GM18870 (cell line): ENCODE results near the gene ASTN2.

Experiments used
- ATAC-seq: cut with Tn5 transposase; IDR thresholded peaks from one replicate; pipeline ENCODE4 v1.9.1; 2021; ENCODE audit warnings: moderate library complexity; ENCODE audit not compliant: unreplicated experiment

ASTN2 gene

GRCh38 chr9:116499986-116500871 lies 914.6 kb downstream of the ASTN2 start:
- no peak for ATAC-seq

GRCh38 chr9:116499434-116499833 lies 915.4 kb downstream of the ASTN2 start:
- ATAC-seq = no peak

- no peak for ATAC-seq
Measured at GRCh38 chr9:116497095-116497890, 917.6 kb downstream of the ASTN2 start.

GRCh38 chr9:116496167-116496566 lies 918.7 kb downstream of the ASTN2 start:
- ATAC-seq = no peak

- no peak for ATAC-seq
Measured at GRCh38 chr9:116495725-116496124, 919.1 kb downstream of the ASTN2 start.

GRCh38 chr9:116494815-116495634 lies 919.8 kb downstream of the ASTN2 start:
- no peak for ATAC-seq

- no peak for ATAC-seq
Measured at GRCh38 chr9:116493183-116493860, 921.5 kb downstream of the ASTN2 start.

- ATAC-seq = no peak
Measured at GRCh38 chr9:116491659-116492058, 923.2 kb downstream of the ASTN2 start.

- ATAC-seq = no peak
Measured at GRCh38 chr9:116491219-116491618, 923.6 kb downstream of the ASTN2 start.

GRCh38 chr9:116490321-116490720 lies 924.5 kb downstream of the ASTN2 start:
- ATAC-seq = no peak

- no peak for ATAC-seq
Measured at GRCh38 chr9:116488373-116488772, 926.5 kb downstream of the ASTN2 start.

- ATAC-seq = no peak
Measured at GRCh38 chr9:116484492-116485061, 930.3 kb downstream of the ASTN2 start.

- no peak for ATAC-seq
Measured at GRCh38 chr9:116483622-116484491, 931.0 kb downstream of the ASTN2 start.

GRCh38 chr9:116482740-116483139 lies 932.1 kb downstream of the ASTN2 start:
- ATAC-seq = no peak

GRCh38 chr9:116480700-116481099 lies 934.2 kb downstream of the ASTN2 start:
- ATAC-seq = no peak

- no peak for ATAC-seq
Measured at GRCh38 chr9:116479967-116480366, 934.9 kb downstream of the ASTN2 start.

- no peak for ATAC-seq
Measured at GRCh38 chr9:116479056-116479544, 935.8 kb downstream of the ASTN2 start.

- no peak for ATAC-seq
Measured at GRCh38 chr9:116477584-116478141, 937.2 kb downstream of the ASTN2 start.

- ATAC-seq = no peak
Measured at GRCh38 chr9:116476935-116477381, 937.9 kb downstream of the ASTN2 start.
